Measurements from ENCODE around the gene C20orf141. TPM values are rescaled to one million over a fixed set of nuclear protein-coding genes. Genes with fewer than 3 reads are reported as not detected.
A peak's percentile ranks its signal among the peaks of the same experiment; 100 is the strongest.

C20orf141 gene
- total RNA-seq, 2 donors from 2014 or later, result 4.4 TPM; not detected in 1

DNA sequence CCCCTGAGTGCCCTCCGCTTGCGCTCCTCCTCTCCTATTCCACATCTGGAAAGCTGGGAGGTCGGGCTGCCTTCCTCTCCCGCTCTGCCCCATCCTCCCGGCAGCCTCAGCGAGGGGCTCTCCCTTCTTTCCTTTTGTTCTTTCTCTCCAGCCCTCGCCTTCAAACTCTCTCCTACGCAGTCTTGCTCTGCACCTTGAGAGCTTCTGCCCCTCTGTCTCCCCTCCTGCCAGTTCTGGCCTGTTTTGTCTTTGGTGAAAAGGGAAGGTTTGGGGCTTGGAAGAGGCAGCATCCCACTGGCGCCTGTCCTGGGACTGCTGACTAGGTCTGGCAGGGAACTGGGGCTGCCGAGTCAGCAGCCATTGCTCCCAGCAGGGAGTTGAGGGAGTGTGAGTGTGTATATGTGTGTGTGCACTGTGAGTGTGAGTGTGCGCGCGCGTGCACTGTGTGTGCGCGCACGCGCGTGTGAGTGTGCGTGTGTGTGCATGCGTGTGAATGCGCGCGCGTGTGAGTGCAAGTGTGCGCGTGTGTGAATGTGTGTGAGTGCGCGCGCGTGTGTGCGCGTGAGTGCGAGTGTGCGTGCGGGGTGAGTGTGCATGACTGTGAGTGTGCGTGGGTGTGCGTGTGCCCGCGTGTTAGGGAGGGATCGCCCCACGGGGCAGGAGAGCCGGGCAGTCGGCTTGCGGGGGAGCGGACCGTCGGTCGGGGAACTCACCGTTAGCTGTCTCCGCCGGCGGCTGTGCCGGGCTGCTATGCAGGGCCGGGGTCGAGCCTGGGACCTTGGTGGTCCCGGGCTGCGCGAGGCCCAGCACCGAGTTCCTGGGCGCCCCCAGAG is 14.9 kb upstream of the C20orf141 start:
- 3% methylated on average over 47 of the region's 61 CpGs for WGBS
- TF ChIP-seq, protein P1, sequence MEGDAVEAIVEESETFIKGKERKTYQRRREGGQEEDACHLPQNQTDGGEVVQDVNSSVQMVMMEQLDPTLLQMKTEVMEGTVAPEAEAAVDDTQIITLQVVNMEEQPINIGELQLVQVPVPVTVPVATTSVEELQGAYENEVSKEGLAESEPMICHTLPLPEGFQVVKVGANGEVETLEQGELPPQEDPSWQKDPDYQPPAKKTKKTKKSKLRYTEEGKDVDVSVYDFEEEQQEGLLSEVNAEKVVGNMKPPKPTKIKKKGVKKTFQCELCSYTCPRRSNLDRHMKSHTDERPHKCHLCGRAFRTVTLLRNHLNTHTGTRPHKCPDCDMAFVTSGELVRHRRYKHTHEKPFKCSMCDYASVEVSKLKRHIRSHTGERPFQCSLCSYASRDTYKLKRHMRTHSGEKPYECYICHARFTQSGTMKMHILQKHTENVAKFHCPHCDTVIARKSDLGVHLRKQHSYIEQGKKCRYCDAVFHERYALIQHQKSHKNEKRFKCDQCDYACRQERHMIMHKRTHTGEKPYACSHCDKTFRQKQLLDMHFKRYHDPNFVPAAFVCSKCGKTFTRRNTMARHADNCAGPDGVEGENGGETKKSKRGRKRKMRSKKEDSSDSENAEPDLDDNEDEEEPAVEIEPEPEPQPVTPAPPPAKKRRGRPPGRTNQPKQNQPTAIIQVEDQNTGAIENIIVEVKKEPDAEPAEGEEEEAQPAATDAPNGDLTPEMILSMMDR (IDR thresholded peaks at IDR 0.05), result no peak
- TF ChIP-seq POLR2AphosphoS5 (IDR thresholded peaks at IDR 0.05) (no peak), POLR2A (IDR thresholded peaks at IDR 0.05) (no peak)
- no peak for DNase-seq (ENCODE audit: low spot score)
- Histone ChIP-seq H3K36me3 (no peaks in the 10 kb centered on the region), H3K27ac (no peak overlapping the region), H3K4me3 (peak overlapping the region; percentile 27), H3K27me3 (replicated peaks; ENCODE audit: insufficient read depth) (no peaks in the 10 kb centered on the region), H3K9me3 (no peaks in the 10 kb centered on the region), H3K4me1 (replicated peaks) (no peaks in the 10 kb centered on the region)
- intact Hi-C loops (cut with DNase I), result no loop called here

- WGBS, result 7% methylated on average over 41 of the region's 52 CpGs
- Histone ChIP-seq H3K4me3 (peak within 1 kb of the TSS; percentile 27), H3K27ac (no peak within 1 kb of the TSS), H3K4me1 (replicated peaks) (no peaks in the 10 kb centered on the region), H3K27me3 (replicated peaks; ENCODE audit: insufficient read depth) (no peaks in the 10 kb centered on the region), H3K9me3 (no peaks in the 10 kb centered on the region), H3K36me3 (no peaks in the 10 kb centered on the region)
- no peak for DNase-seq (ENCODE audit: low spot score)
- TF ChIP-seq POLR2AphosphoS5 (IDR thresholded peaks at IDR 0.05) (no peak), POLR2A (IDR thresholded peaks at IDR 0.05) (no peak)
- TF ChIP-seq, protein P1 (IDR thresholded peaks at IDR 0.05), result no peak
- intact Hi-C loops (cut with DNase I), result no loop called here
Observed at GRCh38 chr20:2800521-2801285, 14.1 kb upstream of the C20orf141 start, which contains the start of gene CPXM1. Gene CPXM1, minus strand, starts transcription at chr20:2800627. Its CDS starts 55 bp downstream, at chr20:2800572.

GRCh38 chr20:2801286-2801728 is 13.5 kb upstream of the C20orf141 start:
- Histone ChIP-seq H3K4me1 (replicated peaks) (no peaks in the 10 kb centered on the region), H3K9me3 (no peaks in the 10 kb centered on the region), H3K27me3 (replicated peaks; ENCODE audit: insufficient read depth) (no peaks in the 10 kb centered on the region), H3K36me3 (no peaks in the 10 kb centered on the region), H3K4me3 (no peak overlapping the region), H3K27ac (no peak overlapping the region)
- TF ChIP-seq POLR2A (IDR thresholded peaks at IDR 0.05) (no peak), POLR2AphosphoS5 (IDR thresholded peaks at IDR 0.05) (no peak)
- TF ChIP-seq, protein P1 (IDR thresholded peaks at IDR 0.05), result no peak
- 17% methylated on average over 13 of the region's 13 CpGs for WGBS
- intact Hi-C loops (cut with DNase I), result no loop called here
- DNase-seq (ENCODE audit: low spot score), result no peak

- Histone ChIP-seq H3K36me3 (no peaks in the 10 kb centered on the region), H3K9me3 (no peaks in the 10 kb centered on the region), H3K4me1 (replicated peaks) (no peaks in the 10 kb centered on the region), H3K27ac (no peak overlapping the region), H3K27me3 (replicated peaks; ENCODE audit: insufficient read depth) (no peaks in the 10 kb centered on the region), H3K4me3 (no peak overlapping the region)
- intact Hi-C loops (cut with DNase I), result no loop called here
- TF ChIP-seq, protein P1 (IDR thresholded peaks at IDR 0.05), result no peak
- TF ChIP-seq POLR2AphosphoS5 (IDR thresholded peaks at IDR 0.05), result no peak
- no peak for TF ChIP-seq POLR2A (IDR thresholded peaks at IDR 0.05)
- 75% methylated on average over 16 of the region's 16 CpGs for WGBS
- no peak for DNase-seq (ENCODE audit: low spot score)
Observed at GRCh38 chr20:2804041-2804828, 10.6 kb upstream of the C20orf141 start.
